ENCODE results near the gene PDLIM1. TPM values are rescaled to one million over a fixed set of nuclear protein-coding genes. Genes with fewer than 3 reads are reported as not detected.

The PDLIM1 gene
- total RNA-seq, 1 experiment from 2014 or later: 202 TPM

DNA sequence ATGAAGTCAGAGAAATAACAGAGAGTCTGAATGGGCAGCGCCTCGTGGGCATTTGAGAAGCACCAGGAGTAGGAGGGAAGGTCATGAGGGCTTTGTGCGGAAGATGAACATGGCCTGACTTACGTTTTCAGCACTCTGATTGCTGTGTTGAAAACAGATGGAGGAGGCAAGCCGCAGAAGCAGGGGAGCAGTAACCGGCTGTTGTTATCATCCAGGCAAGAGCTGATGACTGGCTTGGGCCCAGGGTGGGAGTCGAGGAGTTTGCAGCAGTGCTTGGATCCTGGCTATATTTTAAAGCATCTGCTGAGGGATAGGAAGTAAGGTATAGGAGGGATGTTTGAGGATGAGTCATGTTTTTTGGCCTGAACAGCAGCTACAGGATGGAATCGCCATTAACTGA is 12.7 kb upstream of the PDLIM1 start:
- no peak overlapping the region for H2AFZ ChIP-seq
- H3K79me2 ChIP-seq (ENCODE audit: low read depth): no peaks in the 10 kb centered on the region
- no peaks in the 10 kb centered on the region for H3K9me2 ChIP-seq (ENCODE audit: insufficient read depth)
- ChIA-PET CTCF (no interaction called here), POLR2A (ENCODE audit: unreplicated experiment) (no interaction called here)
- H3F3A ChIP-seq (ENCODE audit: insufficient read depth, low read depth): 0 out of 2 replicates have a peak, but pooled peaks cover 10% of the 10 kb centered on the region
- no peak overlapping the region for H3K4me3 ChIP-seq
- BruUV-seq (replicated peaks): no TSS peak
- H3K4me1 ChIP-seq (replicated peaks; ENCODE audit: insufficient read depth): peaks cover 23% of the 10 kb centered on the region
- no peak overlapping the region for H3K27ac ChIP-seq
- H3K27me3 ChIP-seq (ENCODE audit: insufficient read depth, low read depth): no peaks in the 10 kb centered on the region
- H3K9me3 ChIP-seq (ENCODE audit: insufficient read depth, low read depth): no peaks in the 10 kb centered on the region
- no peak overlapping the region for H3K4me2 ChIP-seq
- intact Hi-C loops (cut with micrococcal nuclease; ENCODE audit: unreplicated experiment): no loop called here
- DNase-seq: no peak
- TF ChIP-seq, protein P1, sequence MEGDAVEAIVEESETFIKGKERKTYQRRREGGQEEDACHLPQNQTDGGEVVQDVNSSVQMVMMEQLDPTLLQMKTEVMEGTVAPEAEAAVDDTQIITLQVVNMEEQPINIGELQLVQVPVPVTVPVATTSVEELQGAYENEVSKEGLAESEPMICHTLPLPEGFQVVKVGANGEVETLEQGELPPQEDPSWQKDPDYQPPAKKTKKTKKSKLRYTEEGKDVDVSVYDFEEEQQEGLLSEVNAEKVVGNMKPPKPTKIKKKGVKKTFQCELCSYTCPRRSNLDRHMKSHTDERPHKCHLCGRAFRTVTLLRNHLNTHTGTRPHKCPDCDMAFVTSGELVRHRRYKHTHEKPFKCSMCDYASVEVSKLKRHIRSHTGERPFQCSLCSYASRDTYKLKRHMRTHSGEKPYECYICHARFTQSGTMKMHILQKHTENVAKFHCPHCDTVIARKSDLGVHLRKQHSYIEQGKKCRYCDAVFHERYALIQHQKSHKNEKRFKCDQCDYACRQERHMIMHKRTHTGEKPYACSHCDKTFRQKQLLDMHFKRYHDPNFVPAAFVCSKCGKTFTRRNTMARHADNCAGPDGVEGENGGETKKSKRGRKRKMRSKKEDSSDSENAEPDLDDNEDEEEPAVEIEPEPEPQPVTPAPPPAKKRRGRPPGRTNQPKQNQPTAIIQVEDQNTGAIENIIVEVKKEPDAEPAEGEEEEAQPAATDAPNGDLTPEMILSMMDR (conservative IDR thresholded peaks at IDR 0.05): no peak
- TF ChIP-seq EZH2 (IDR thresholded peaks at IDR 0.05; ENCODE audit: low read depth): no peak
- no peaks in the 10 kb centered on the region for H4K20me1 ChIP-seq (ENCODE audit: insufficient read depth)
- H3K36me3 ChIP-seq (ENCODE audit: low read depth): no peaks in the 10 kb centered on the region

DNA sequence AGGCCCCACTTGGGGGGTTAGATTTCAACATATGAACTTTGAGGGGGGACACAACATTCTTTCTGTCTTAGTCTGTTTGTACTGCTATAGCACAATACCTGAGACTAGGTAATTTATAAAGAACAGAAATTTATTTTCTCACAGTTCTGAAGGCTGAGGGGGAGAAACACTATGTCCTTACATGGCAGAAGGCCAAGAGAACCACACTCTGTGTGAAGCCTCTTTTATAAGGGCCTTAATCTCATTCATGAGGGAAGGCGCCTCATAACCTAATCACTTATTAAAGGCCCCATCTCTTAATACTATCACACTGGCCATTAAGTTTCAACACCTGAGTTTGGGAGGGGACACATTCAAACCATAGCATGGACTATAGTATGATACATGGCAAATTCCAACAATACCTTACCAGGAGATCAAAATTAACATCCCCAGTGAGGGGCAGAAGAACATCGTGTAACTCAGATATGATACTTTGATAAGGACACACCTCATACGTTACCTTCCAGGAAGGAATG is 9.3 kb upstream of the PDLIM1 start:
- Histone ChIP-seq H3K4me1 (replicated peaks; ENCODE audit: insufficient read depth) (peaks cover 6% of the 10 kb centered on the region; the same call in 1 of the 2 replicates), H3K27ac (no peak overlapping the region), H3K4me2 (no peak overlapping the region), H3K79me2 (ENCODE audit: low read depth) (no peaks in the 10 kb centered on the region), H3K9me2 (ENCODE audit: insufficient read depth) (no peaks in the 10 kb centered on the region), H4K20me1 (ENCODE audit: insufficient read depth) (no peaks in the 10 kb centered on the region), H3K4me3 (no peak overlapping the region), H3K36me3 (ENCODE audit: low read depth) (no peaks in the 10 kb centered on the region), H3K27me3 (ENCODE audit: insufficient read depth, low read depth) (no peaks in the 10 kb centered on the region), H2AFZ (no peak overlapping the region), H3F3A (ENCODE audit: insufficient read depth, low read depth) (no peaks in the 10 kb centered on the region), H3K9me3 (ENCODE audit: insufficient read depth, low read depth) (no peaks in the 10 kb centered on the region)
- no TSS peak for BruUV-seq (replicated peaks)
- ChIA-PET POLR2A (ENCODE audit: unreplicated experiment) (no interaction called here), CTCF (no interaction called here)
- intact Hi-C loops (cut with micrococcal nuclease; ENCODE audit: unreplicated experiment): no loop called here
- TF ChIP-seq, protein P1 (conservative IDR thresholded peaks at IDR 0.05): no peak
- TF ChIP-seq EZH2 (IDR thresholded peaks at IDR 0.05; ENCODE audit: low read depth): no peak
- DNase-seq: peak in 1 of 2 experiments; percentile 57

GRCh38 chr10:95297402-95297801 is 6.6 kb upstream of the PDLIM1 start:
- Histone ChIP-seq H3K4me3 (no peak overlapping the region), H3K27ac (no peak overlapping the region), H4K20me1 (ENCODE audit: insufficient read depth) (no peaks in the 10 kb centered on the region), H3K79me2 (ENCODE audit: low read depth) (no peaks in the 10 kb centered on the region), H3K27me3 (ENCODE audit: insufficient read depth, low read depth) (no peaks in the 10 kb centered on the region), H3K9me3 (ENCODE audit: insufficient read depth, low read depth) (no peaks in the 10 kb centered on the region), H3F3A (ENCODE audit: insufficient read depth, low read depth) (no peaks in the 10 kb centered on the region), H2AFZ (no peak overlapping the region), H3K36me3 (ENCODE audit: low read depth) (no peaks in the 10 kb centered on the region), H3K9me2 (ENCODE audit: insufficient read depth) (no peaks in the 10 kb centered on the region), H3K4me2 (no peak overlapping the region), H3K4me1 (replicated peaks; ENCODE audit: insufficient read depth) (no peaks in the 10 kb centered on the region)
- POLR2A ChIA-PET (ENCODE audit: unreplicated experiment): no interaction called here
- TF ChIP-seq EZH2 (IDR thresholded peaks at IDR 0.05; ENCODE audit: low read depth): no peak
- TF ChIP-seq, protein P1 (conservative IDR thresholded peaks at IDR 0.05): no peak
- no peak for DNase-seq
- BruUV-seq (replicated peaks): no TSS peak
- CTCF ChIA-PET: interaction anchor here (0.6 kb wide), 1 partner anchor 30 kb away, joined by 3 read pairs; no protein-coding TSS in a partner anchor
- intact Hi-C loops (cut with micrococcal nuclease; ENCODE audit: unreplicated experiment): no loop called here
